ENCODE data around the gene SMIM5. TPM values are rescaled to one million over a fixed set of nuclear protein-coding genes. Genes with fewer than 3 reads are reported as not detected.

SMIM5 gene
- total and polyA plus RNA-seq, 8 donors, result 1.0 to 3.4 (median 1.8) TPM

- DNase-seq, result no peak
Observed at GRCh38 chr17:75680431-75680830, 47.2 kb downstream of the SMIM5 start.

GRCh38 chr17:75681289-75681688 is 48.1 kb downstream of the SMIM5 start:
- H3K27me3 ChIP-seq, result no peaks in the 10 kb centered on the region
- ATAC-seq, result no peak
- TF ChIP-seq CTCF (IDR thresholded peaks at IDR 0.05), result no peak
- peak overlapping the region in 1 of 2 donors; percentile 21 for H3K27ac ChIP-seq
- H3K4me3 ChIP-seq, result no peak overlapping the region
- H3K9me3 ChIP-seq, result no peaks in the 10 kb centered on the region
- DNase-seq, result no peak
- H3K36me3 ChIP-seq, result peaks cover 0 to 37% of the 10 kb centered on the region in 2 donors
- H3K4me1 ChIP-seq, result peaks cover 13 to 54% of the 10 kb centered on the region in 2 donors
- intact Hi-C loops (cut with DNase I), result no loop called here

More at GRCh38 chr17:75680431-75680830, 47.2 kb downstream of the SMIM5 start:
- intact Hi-C loops (cut with DNase I), result no loop called here
- Histone ChIP-seq H3K4me1 (peaks cover 13 to 46% of the 10 kb centered on the region in 2 donors), H3K36me3 (peaks cover 0 to 43% of the 10 kb centered on the region in 2 donors), H3K27me3 (no peaks in the 10 kb centered on the region), H3K4me3 (no peak overlapping the region), H3K9me3 (no peaks in the 10 kb centered on the region), H3K27ac (peak overlapping the region in 1 of 2 donors; percentile 60)
- TF ChIP-seq CTCF (IDR thresholded peaks at IDR 0.05), result no peak
- ATAC-seq, result no peak

- intact Hi-C loops (cut with DNase I), result no loop called here
- H3K9me3 ChIP-seq, result no peaks in the 10 kb centered on the region
- peak overlapping the region in 1 of 2 donors; percentile 9 for H3K27ac ChIP-seq
- H3K27me3 ChIP-seq, result no peaks in the 10 kb centered on the region
- ATAC-seq, result peak; percentile 12
- peaks cover 13 to 77% of the 10 kb centered on the region in 2 donors for H3K4me1 ChIP-seq
- TF ChIP-seq CTCF (IDR thresholded peaks at IDR 0.05), result no peak
- no peak overlapping the region for H3K4me3 ChIP-seq
- H3K36me3 ChIP-seq, result peaks cover 0 to 25% of the 10 kb centered on the region in 2 donors
- no peak for DNase-seq
Observed at GRCh38 chr17:75683583-75683982, 50.3 kb downstream of the SMIM5 start.

- ATAC-seq, result no peak
- peak overlapping the region; percentile 7 to 14 for H3K27ac ChIP-seq
- no peak for TF ChIP-seq CTCF (IDR thresholded peaks at IDR 0.05)
- intact Hi-C loops (cut with DNase I), result no loop called here
- peaks cover 0 to 20% of the 10 kb centered on the region in 2 donors for H3K36me3 ChIP-seq
- H3K9me3 ChIP-seq, result no peaks in the 10 kb centered on the region
- H3K4me1 ChIP-seq, result peaks cover 13 to 80% of the 10 kb centered on the region in 2 donors
- no peaks in the 10 kb centered on the region for H3K27me3 ChIP-seq
- no peak overlapping the region for H3K4me3 ChIP-seq
- no peak for DNase-seq
Observed at GRCh38 chr17:75684249-75684648, 51.0 kb downstream of the SMIM5 start.

- peaks cover 0 to 13% of the 10 kb centered on the region in 2 donors for H3K36me3 ChIP-seq
- no peak overlapping the region for H3K4me3 ChIP-seq
- DNase-seq (no peak), ATAC-seq (peak; percentile 65)
- intact Hi-C loops (cut with DNase I), result no loop called here
- H3K9me3 ChIP-seq, result no peaks in the 10 kb centered on the region
- peaks cover 13 to 80% of the 10 kb centered on the region in 2 donors for H3K4me1 ChIP-seq
- TF ChIP-seq CTCF (IDR thresholded peaks at IDR 0.05), result no peak
- H3K27me3 ChIP-seq, result no peaks in the 10 kb centered on the region
- peak overlapping the region; percentile 7 to 91 for H3K27ac ChIP-seq
Observed at GRCh38 chr17:75684924-75685323, 51.7 kb downstream of the SMIM5 start.
